ENCODE data around the gene RTP3.
"Not testable (repeated sequence)": the region's sequence is repeated elsewhere in the genome, so short reads cannot be mapped to it uniquely, and the experiment has no call there.

The RTP3 gene

GRCh38 chr3:46517016-46517783 is 19.4 kb downstream of the RTP3 start:
- TF ChIP-seq CTCF (IDR thresholded peaks at IDR 0.05; ENCODE audit: insufficient read depth, low read depth, low read length, missing control alignments): no peak
- peak; percentile 75 for DNase-seq (ENCODE audit: low read depth)
- H3K4me3 ChIP-seq (ENCODE audit: low read length): no peak overlapping the region

GRCh38 chr3:46517784-46518181 is 20.0 kb downstream of the RTP3 start:
- no peak overlapping the region for H3K4me3 ChIP-seq (ENCODE audit: low read length)
- TF ChIP-seq CTCF (IDR thresholded peaks at IDR 0.05; ENCODE audit: insufficient read depth, low read depth, low read length, missing control alignments): no peak
- DNase-seq (ENCODE audit: low read depth): no peak

GRCh38 chr3:46519952-46520351 is 22.2 kb downstream of the RTP3 start:
- no peak for DNase-seq (ENCODE audit: low read depth)
- TF ChIP-seq CTCF (IDR thresholded peaks at IDR 0.05; ENCODE audit: insufficient read depth, low read depth, low read length, missing control alignments): no peak
- H3K4me3 ChIP-seq (ENCODE audit: low read length): no peak overlapping the region

- no peak overlapping the region for H3K4me3 ChIP-seq (ENCODE audit: low read length)
- peak; percentile 69 for DNase-seq (ENCODE audit: low read depth)
- no peak for TF ChIP-seq CTCF (IDR thresholded peaks at IDR 0.05; ENCODE audit: insufficient read depth, low read depth, low read length, missing control alignments)
Observed at GRCh38 chr3:46520531-46520930, 22.8 kb downstream of the RTP3 start.

GRCh38 chr3:46521096-46521495 is 23.3 kb downstream of the RTP3 start:
- no peak for TF ChIP-seq CTCF (IDR thresholded peaks at IDR 0.05; ENCODE audit: insufficient read depth, low read depth, low read length, missing control alignments)
- no peak overlapping the region for H3K4me3 ChIP-seq (ENCODE audit: low read length)
- no peak for DNase-seq (ENCODE audit: low read depth)

GRCh38 chr3:46522201-46522600 is 24.4 kb downstream of the RTP3 start:
- not testable (repeated sequence) for DNase-seq (ENCODE audit: low read depth); H3K4me3 ChIP-seq (ENCODE audit: low read length)

- TF ChIP-seq CTCF (IDR thresholded peaks at IDR 0.05; ENCODE audit: insufficient read depth, low read depth, low read length, missing control alignments): no peak
- DNase-seq (ENCODE audit: low read depth): no peak
- no peak overlapping the region for H3K4me3 ChIP-seq (ENCODE audit: low read length)
Observed at GRCh38 chr3:46523556-46523955, 25.8 kb downstream of the RTP3 start.
